OCI-LY3 (cell line): ENCODE data around the gene PAX5.
A peak's percentile ranks its signal among the peaks of the same experiment; 100 is the strongest.

ENCODE experiments used
- CTCF ChIP-seq: fragments of 200-600, 300-600 bp; sonication (generic); IDR thresholded peaks from 2 replicates; pipeline ENCODE4 v1.5.1; 2014; ENCODE audit warnings: antibody characterized with exemption, low read length, low read depth
- EZH2phosphoT487 ChIP-seq: fragments of 200-600 bp; shearing (Covaris generic); IDR thresholded peaks from 2 replicates; pipeline ENCODE4 v1.6.1; 2018; ENCODE audit warnings: antibody characterized with exemption, mixed run types, low read depth

- TF ChIP-seq CTCF (peak; percentile 37; the same call in 1 of the 2 replicates), EZH2phosphoT487 (no peak)
These were observed 171.6 kb downstream of the PAX5 start for GRCh38 chr9:36862206-36863145.
